Nephron (organoid): ENCODE data around the gene ATP2A1.

Source experiments
- H3K27ac Mint-ChIP-seq, 3 experiments: 2 replicates each; pipeline ENCODE4 v1.8.0; 2020; ENCODE audit warnings: mixed read lengths in 3 of 3, mild to moderate bottlenecking in 2 of 3, moderate library complexity in 1 of 3
- H3K27me3 Mint-ChIP-seq: 2 replicates; pipeline ENCODE4 v1.8.0; 2021; ENCODE audit warnings: low read depth, mild to moderate bottlenecking, moderate library complexity, mixed read lengths
- H3K36me3 Mint-ChIP-seq: 2 replicates; pipeline ENCODE4 v1.8.0; 2020; ENCODE audit warnings: low read depth, mixed read lengths
- H3K4me1 Mint-ChIP-seq: 2 replicates; pipeline ENCODE4 v1.8.0; 2020; ENCODE audit warnings: mixed read lengths
- H3K4me3 Mint-ChIP-seq, 3 experiments: 2 replicates each; pipeline ENCODE4 v1.8.0; 2020; ENCODE audit warnings: mild to moderate bottlenecking in 3 of 3, mixed read lengths in 3 of 3, moderate library complexity in 2 of 3
- H3K9me3 Mint-ChIP-seq: 2 replicates; pipeline ENCODE4 v1.8.0; 2020; ENCODE audit warnings: mixed read lengths
- CTCF ChIP-seq, 3 experiments: fragments of 200-600 bp; sonication (generic); IDR thresholded peaks; one replicate each; pipeline ENCODE4 v1.5.0; 2021; ENCODE audit warnings: antibody characterized with exemption in 3 of 3; ENCODE audit not compliant: unreplicated experiment in 3 of 3

The ATP2A1 gene

GRCh38 chr16:28839899-28840298, 38.4 kb upstream of the ATP2A1 start:
- H3K27ac Mint-ChIP-seq = no peak overlapping the region
- TF ChIP-seq CTCF (IDR thresholded peaks at IDR 0.05; ENCODE audit: unreplicated experiment in 3 of 3) = no peak
- no peaks in the 10 kb centered on the region for H3K9me3 Mint-ChIP-seq
- H3K4me3 Mint-ChIP-seq = no peak overlapping the region
- peaks cover 2% of the 10 kb centered on the region for H3K4me1 Mint-ChIP-seq
- H3K36me3 Mint-ChIP-seq = peaks cover 60% of the 10 kb centered on the region
- no peaks in the 10 kb centered on the region for H3K27me3 Mint-ChIP-seq

- Mint-ChIP-seq H3K4me3 (peak overlapping the region; percentile 65 to 95 (median 81)), H3K9me3 (no peaks in the 10 kb centered on the region), H3K27ac (no peak overlapping the region), H3K36me3 (peaks cover 49% of the 10 kb centered on the region), H3K27me3 (no peaks in the 10 kb centered on the region), H3K4me1 (peaks cover 19% of the 10 kb centered on the region)
- TF ChIP-seq CTCF (IDR thresholded peaks at IDR 0.05; ENCODE audit: unreplicated experiment in 3 of 3) = no peak
These were observed 35.6 kb upstream of the ATP2A1 start for GRCh38 chr16:28842696-28843095.

- peaks cover 39% of the 10 kb centered on the region for H3K36me3 Mint-ChIP-seq
- peaks cover 19% of the 10 kb centered on the region for H3K4me1 Mint-ChIP-seq
- no peak overlapping the region for H3K27ac Mint-ChIP-seq
- peak overlapping the region; percentile 95 to 98 (median 98) for H3K4me3 Mint-ChIP-seq
- TF ChIP-seq CTCF (IDR thresholded peaks at IDR 0.05; ENCODE audit: unreplicated experiment in 3 of 3) = no peak
- H3K27me3 Mint-ChIP-seq = no peaks in the 10 kb centered on the region
- H3K9me3 Mint-ChIP-seq = no peaks in the 10 kb centered on the region
These were observed 34.5 kb upstream of the ATP2A1 start for GRCh38 chr16:28843766-28844165.

DNA sequence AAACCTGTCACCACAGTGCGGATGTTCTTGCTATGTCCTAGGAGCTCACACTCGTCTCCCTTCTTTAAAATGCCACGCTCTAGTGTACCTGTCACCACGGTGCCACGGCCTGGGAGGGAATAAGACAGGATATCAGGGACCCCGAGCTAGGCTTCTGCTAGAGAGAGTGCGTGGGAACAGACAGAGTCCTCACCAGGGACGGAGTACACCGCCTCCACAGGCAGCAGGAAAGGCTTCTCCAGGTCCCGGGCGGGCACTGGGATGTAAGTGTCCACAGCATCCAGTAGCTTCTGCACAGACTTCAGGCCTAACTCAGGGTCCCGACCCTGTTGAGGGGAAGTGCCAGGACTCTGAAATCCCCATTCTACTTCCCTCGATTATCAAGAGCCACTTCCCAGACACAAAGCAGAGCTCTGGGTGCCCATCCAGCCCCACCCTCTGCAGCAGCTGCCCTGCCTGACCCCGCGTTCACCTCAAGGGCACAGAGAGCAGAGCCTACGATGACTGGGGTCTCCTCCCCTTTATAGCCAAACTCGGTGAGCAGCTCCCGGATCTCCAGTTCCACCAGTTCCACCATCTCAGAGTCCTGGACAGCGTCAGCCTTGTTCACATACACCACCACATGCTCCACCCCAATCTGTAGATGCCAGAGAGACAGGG, 33.9 kb upstream of the ATP2A1 start:
- H3K9me3 Mint-ChIP-seq = no peaks in the 10 kb centered on the region
- H3K36me3 Mint-ChIP-seq = peaks cover 35% of the 10 kb centered on the region
- H3K4me3 Mint-ChIP-seq = peak overlapping the region; percentile 95 to 98 (median 98)
- TF ChIP-seq CTCF (IDR thresholded peaks at IDR 0.05; ENCODE audit: unreplicated experiment in 3 of 3) = no peak
- H3K27ac Mint-ChIP-seq = no peak overlapping the region
- peaks cover 19% of the 10 kb centered on the region for H3K4me1 Mint-ChIP-seq
- no peaks in the 10 kb centered on the region for H3K27me3 Mint-ChIP-seq

DNA sequence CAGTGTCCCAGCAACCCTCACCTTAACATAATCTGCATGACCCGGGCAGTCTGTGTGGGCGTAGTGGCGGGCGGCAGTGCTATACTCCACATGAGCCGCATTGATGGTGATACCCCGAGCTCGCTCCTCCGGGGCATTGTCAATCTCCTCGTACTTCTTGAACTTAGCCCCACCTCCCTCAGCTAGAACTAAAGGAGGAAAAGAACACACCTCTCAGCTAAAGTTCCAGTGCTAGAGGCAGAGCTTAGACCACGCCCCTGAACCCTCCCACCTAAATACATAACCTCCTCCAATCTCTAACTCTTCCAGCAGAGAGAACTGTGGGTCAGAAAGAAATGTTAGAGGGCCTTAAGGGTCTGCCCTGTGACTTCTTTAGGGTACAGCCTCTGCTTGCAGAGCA, 33.0 kb upstream of the ATP2A1 start:
- peak overlapping the region; percentile 95 to 98 (median 98) for H3K4me3 Mint-ChIP-seq
- H3K4me1 Mint-ChIP-seq = peaks cover 19% of the 10 kb centered on the region
- H3K27me3 Mint-ChIP-seq = no peaks in the 10 kb centered on the region
- no peak for TF ChIP-seq CTCF (IDR thresholded peaks at IDR 0.05; ENCODE audit: unreplicated experiment in 3 of 3)
- H3K9me3 Mint-ChIP-seq = no peaks in the 10 kb centered on the region
- peaks cover 31% of the 10 kb centered on the region for H3K36me3 Mint-ChIP-seq
- peak overlapping the region; percentile 30 to 96 (median 82) for H3K27ac Mint-ChIP-seq

DNA sequence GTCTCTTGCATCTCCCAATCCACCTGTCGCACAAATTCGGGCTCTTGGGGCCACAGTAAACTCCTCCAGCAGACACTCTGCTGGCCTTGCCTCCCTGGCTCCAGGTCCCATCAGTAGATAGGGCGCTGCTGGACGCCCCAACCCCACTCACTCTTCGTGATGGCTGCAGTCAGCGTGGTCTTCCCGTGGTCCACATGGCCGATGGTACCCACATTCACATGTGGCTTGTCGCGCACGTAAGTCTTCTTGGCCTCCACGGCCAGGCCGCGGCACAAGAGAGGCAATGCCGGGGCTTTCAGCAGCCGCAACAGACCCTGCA, 32.6 kb upstream of the ATP2A1 start:
- Mint-ChIP-seq H3K9me3 (no peaks in the 10 kb centered on the region), H3K27ac (peak overlapping the region; percentile 82 to 96 (median 89)), H3K4me1 (peaks cover 19% of the 10 kb centered on the region), H3K36me3 (peaks cover 31% of the 10 kb centered on the region), H3K27me3 (no peaks in the 10 kb centered on the region), H3K4me3 (peak overlapping the region; percentile 95 to 98 (median 98))
- TF ChIP-seq CTCF (IDR thresholded peaks at IDR 0.05; ENCODE audit: unreplicated experiment in 3 of 3) = no peak
